ENCODE results near the gene ERCC3. TPM values are rescaled to one million over a fixed set of nuclear protein-coding genes. Genes with fewer than 3 reads are reported as not detected.

ERCC3 gene
- 46.6 and 47.3 TPM in 2 replicates for total RNA-seq
- 35.2 and 40.7 TPM in 2 replicates for polyA plus RNA-seq
- 43.7 and 46.5 TPM in 2 replicates for polyA plus RNA-seq (2011; cell fraction: cytosol; rRNA removed)
- polyA plus RNA-seq (2011; cell fraction: nucleus; rRNA removed), result 187 and 192 TPM in 2 replicates
- polyA plus RNA-seq (2012), result 39.2 and 47.9 TPM in 2 replicates
- polyA minus RNA-seq, result 57.7 and 58.9 TPM in 2 replicates
- polyA minus RNA-seq (2011; cell fraction: cytosol; rRNA and poly(A)+ RNA removed), result 19.7 TPM
- 46.3 and 65.1 TPM in 2 replicates for polyA minus RNA-seq (2011; cell fraction: nucleus; rRNA and poly(A)+ RNA removed)
- Bru-seq, nascent RNA, result percentile 76 among the genes with signal in this experiment
- BruChase-seq, experiment 1, labeled RNA remaining after a 6-hour chase, result percentile 83 among the genes with signal in this experiment
- percentile 83 among the genes with signal in this experiment for BruChase-seq, experiment 2, labeled RNA remaining after a 2-hour chase
- long read RNA-seq, full-length matches to known transcripts, result 56 of 82 reads
- long read RNA-seq, partial matches to known transcripts, result 9 of 82 reads
- long read RNA-seq, other reads (novel, unspliced or antisense), result 17 of 82 reads

DNA sequence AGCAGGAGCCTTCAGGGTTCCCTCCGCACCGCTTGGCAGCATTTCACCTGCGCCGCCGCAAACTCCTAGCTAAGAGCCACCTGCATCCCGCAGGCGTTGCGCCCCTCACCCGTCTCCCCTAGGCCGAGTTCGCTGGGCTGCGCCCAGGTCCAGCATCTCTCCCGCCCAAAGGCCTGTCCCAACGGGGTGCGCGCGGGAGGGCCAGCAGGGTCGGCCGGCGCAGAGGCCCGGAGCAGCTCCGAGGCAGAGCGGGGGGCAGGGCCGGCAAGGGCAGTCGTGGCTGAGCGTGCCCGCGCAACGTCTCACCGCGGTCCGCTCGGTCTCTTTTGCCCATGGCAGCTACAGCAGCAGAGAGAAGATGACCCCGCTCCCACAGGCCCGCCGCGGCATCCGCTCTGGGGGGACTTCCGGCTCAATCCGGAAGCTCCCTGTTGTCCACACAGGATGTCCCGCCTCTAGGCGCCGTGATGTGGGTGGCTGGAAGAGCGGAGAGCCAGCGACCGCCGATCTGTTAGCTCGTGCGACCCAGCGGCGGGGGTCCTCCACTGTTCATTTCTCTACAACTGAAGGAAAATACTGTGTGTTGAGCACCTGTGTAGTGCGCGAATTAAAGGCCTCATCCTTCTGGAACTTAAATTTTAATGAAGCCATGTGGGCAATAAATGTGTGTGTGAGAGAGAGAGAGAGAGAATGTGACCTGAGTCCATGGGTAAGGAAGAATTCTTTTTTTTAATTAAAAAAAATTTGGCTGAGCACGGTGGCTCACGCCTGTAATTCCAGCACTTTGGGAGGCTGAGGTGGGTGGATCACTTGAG, at the start of gene ERCC3:
Gene ERCC3, minus strand, starts transcription at position 397 of the 815 bp plus-strand sequence. Its CDS starts 63 bp downstream, at position 334.
- H3K4me2 ChIP-seq (ENCODE audit: insufficient read depth, low read length), result peak within 1 kb of the TSS; percentile 60
- intact Hi-C loops (cut with micrococcal nuclease), result loop anchor here (5.0 to 10.0 kb wide), 2 partner anchors 187 to 229 kb away; partner anchors contain the start of gene BIN1
- peak within 1 kb of the TSS; percentile 68 for H3K9ac ChIP-seq (replicated peaks; ENCODE audit: extremely low read depth, insufficient read depth, low read length)
- TSS peak; percentile 84 for BruUV-seq (replicated peaks)
- dilution Hi-C loops (cut with MboI; ENCODE audit: extremely low pct_ligation_motif_present, low sequenced_read_pairs), result no loop called here
- no peaks in the 10 kb centered on the region for H3K9me3 ChIP-seq (replicated peaks; ENCODE audit: control insufficient read depth, insufficient read depth, low read length)
- H3K27me3 ChIP-seq (ENCODE audit: control insufficient read depth in 2 of 2, insufficient read depth in 2 of 2, low read length in 2 of 2), result no peaks in the 10 kb centered on the region
- H3K4me3 ChIP-seq (replicated peaks in 1 of 3; ENCODE audit: insufficient read depth in 1 of 3, low read depth in 1 of 3, low read length in 3 of 3), result peak within 1 kb of the TSS; percentile 54 to 90 (median 82)
- ChIA-PET CTCF (interaction anchor here (0.6 to 2.0 kb wide), 10 partner anchors 12 to 226 kb away, joined by 3 to 14 read pairs (median 4); partner anchors contain the start of gene BIN1), POLR2A (no interaction called here)
- DNase-seq (ENCODE audit: low read depth, low spot score), result peak; percentile 81
- H3K4me1 ChIP-seq (ENCODE audit: control insufficient read depth, extremely low read depth, insufficient read depth, low read length), result peaks cover 12% of the 10 kb centered on the region
- TF ChIP-seq POLR2A (IDR thresholded peaks at IDR 0.05; ENCODE audit: low read depth, low read length), result peak; percentile 90
- TF ChIP-seq, protein P1, sequence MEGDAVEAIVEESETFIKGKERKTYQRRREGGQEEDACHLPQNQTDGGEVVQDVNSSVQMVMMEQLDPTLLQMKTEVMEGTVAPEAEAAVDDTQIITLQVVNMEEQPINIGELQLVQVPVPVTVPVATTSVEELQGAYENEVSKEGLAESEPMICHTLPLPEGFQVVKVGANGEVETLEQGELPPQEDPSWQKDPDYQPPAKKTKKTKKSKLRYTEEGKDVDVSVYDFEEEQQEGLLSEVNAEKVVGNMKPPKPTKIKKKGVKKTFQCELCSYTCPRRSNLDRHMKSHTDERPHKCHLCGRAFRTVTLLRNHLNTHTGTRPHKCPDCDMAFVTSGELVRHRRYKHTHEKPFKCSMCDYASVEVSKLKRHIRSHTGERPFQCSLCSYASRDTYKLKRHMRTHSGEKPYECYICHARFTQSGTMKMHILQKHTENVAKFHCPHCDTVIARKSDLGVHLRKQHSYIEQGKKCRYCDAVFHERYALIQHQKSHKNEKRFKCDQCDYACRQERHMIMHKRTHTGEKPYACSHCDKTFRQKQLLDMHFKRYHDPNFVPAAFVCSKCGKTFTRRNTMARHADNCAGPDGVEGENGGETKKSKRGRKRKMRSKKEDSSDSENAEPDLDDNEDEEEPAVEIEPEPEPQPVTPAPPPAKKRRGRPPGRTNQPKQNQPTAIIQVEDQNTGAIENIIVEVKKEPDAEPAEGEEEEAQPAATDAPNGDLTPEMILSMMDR (IDR thresholded peaks at IDR 0.05; ENCODE audit: extremely low read depth in 1 of 2, insufficient read depth in 1 of 2, low read depth in 1 of 2, low read length in 2 of 2), result no peak
- peak; percentile 3 for TF ChIP-seq FOS (IDR thresholded peaks at IDR 0.05; ENCODE audit: borderline replicate concordance, insufficient read depth, low read length)
- peak; percentile 82 for TF ChIP-seq POLR2AphosphoS5 (IDR thresholded peaks at IDR 0.05; ENCODE audit: insufficient read depth, low read depth, low read length)
- H3K36me3 ChIP-seq (ENCODE audit: control insufficient read depth in 2 of 2, extremely low read depth in 1 of 2, insufficient read depth in 2 of 2, low read length in 2 of 2), result peaks cover 22 to 28% of the 10 kb centered on the region in 2 experiments
- H2AFZ ChIP-seq (ENCODE audit: low read depth, low read length), result peak within 1 kb of the TSS; percentile 78
- H3K27ac ChIP-seq (ENCODE audit: insufficient read depth, low read depth, low read length), result peak within 1 kb of the TSS; percentile 31
- H3K9me1 ChIP-seq (replicated peaks; ENCODE audit: control insufficient read depth, extremely low read depth, insufficient read depth, low read length), result no peaks in the 10 kb centered on the region
- no peaks in the 10 kb centered on the region for H4K20me1 ChIP-seq (replicated peaks; ENCODE audit: control insufficient read depth, extremely low read depth, insufficient read depth, low read length)
- peaks cover 17% of the 10 kb centered on the region for H3K79me2 ChIP-seq (ENCODE audit: control insufficient read depth, insufficient read depth, low read length)
- FAIRE-seq, result peak; percentile 91
